ENCODE results near the gene ESR2.
"Not testable (repeated sequence)": the region's sequence is repeated elsewhere in the genome, so short reads cannot be mapped to it uniquely, and the experiment has no call there.

The ESR2 gene

DNA sequence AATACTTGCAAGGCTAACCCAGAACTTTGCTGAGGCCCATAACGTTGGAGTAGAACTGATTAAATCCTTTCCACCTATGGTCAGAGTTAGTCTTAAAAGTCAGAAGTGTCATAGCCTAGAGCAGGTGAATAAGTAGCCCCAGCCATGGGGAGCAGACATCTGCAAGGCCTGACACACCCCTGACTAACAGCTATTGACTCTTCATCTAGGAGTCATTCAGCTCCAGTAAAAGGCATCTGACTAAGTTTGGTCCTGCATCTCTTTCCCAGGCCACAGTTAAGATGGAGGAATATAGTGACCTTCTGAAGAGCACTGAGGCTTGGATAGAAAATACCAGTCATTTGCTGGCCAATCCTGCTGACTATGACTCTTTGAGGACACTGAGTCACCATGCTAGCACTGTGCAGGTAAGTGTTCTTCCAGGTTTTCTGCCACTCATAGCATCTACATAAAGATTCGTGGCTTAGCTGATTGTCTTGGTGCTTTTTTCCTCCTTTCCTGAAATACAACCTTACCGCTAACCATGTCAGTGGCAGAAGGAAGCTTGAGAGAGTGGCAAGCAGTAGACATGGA, 212.9 kb downstream of the ESR2 start:
- DNase-seq (ENCODE audit: low read depth): no peak

GRCh38 chr14:64080452-64080851, 213.7 kb downstream of the ESR2 start:
- DNase-seq (ENCODE audit: low read depth): no peak

DNA sequence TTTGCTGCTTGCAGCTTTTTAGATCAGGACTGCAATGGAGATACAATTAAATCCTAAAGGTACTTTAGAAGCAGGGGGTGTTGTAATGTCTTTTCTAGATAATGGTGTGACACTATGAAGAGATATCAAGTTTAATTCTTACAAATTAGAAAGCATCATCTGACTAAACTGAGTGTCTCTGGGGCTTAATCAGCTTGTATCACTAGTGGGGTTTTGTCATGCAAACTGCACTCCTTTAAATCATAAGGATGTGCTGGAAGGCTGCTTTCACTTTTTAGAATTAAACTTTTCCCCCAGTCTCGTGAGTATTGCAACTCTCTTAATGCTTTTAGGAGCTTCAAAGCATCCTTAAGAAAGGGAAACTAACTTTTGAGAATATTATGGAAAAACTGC, 218.6 kb downstream of the ESR2 start:
- DNase-seq (ENCODE audit: low read depth): no peak

DNA sequence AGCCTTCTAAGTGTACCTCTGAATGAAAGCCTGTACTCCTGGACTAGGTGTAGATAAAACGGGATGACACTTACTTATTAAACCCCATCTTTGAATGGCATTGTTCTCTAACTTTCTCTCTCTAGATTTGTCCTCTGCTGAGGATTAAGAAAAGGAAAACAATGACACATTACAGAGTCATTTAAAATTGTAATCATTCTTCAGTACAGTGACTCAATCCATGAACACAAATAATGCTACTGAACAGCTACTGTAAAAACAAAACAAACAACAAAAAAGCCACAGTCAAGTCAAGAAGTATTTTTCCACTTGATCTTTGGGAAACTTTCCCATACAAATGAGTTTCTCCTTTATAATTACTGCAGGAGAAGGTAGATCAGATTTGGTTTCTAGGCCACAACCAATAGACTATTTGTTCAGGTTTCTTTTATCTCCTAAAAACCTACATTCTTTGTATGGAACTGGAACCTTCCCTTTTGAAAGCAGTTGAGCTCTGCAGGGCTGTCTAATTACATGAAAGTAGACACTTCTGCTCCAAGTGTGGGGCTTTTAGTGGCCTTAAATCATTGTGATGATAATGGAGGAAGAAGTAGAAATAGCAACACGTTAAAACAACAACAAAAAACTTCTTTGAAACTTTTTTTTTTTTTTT, 219.1 kb downstream of the ESR2 start:
- DNase-seq (ENCODE audit: low read depth): no peak

DNA sequence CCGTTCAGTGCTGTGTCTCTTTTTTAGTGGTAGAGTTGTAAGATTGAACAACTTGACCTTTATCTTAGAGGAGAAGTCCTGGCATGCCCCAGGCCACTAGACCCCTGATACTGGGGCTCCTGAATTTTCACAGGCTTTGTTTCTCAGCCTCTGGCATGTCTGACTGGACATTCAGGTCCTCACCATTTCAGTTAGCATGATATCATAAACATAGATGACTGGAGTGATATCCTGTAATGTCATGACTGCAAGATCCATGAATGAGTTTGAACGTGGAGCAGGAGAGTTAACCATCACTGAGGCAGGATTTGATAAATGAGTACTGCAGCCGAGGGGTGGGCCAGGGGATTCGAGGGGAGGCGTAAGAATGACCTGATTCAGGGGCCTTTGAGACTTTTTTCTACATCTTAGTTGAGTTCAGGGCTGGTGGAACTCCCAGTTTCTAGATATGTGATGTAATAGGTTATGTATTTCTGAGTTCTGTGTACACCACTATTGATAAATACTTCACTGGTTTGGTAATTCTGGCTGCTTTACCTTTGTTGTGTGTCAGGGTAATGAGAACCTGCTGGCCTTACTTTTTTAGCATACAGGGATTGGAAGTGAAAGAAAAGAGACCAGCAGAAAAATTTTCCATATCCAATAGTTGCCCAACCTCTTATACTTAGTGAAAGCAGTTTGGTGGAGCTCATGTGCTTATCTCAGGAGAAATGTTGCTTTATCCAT, 224.4 kb downstream of the ESR2 start:
- no peak for DNase-seq (ENCODE audit: low read depth)

GRCh38 chr14:64064447-64064846, 229.7 kb downstream of the ESR2 start:
- no peak for DNase-seq (ENCODE audit: low read depth)

DNA sequence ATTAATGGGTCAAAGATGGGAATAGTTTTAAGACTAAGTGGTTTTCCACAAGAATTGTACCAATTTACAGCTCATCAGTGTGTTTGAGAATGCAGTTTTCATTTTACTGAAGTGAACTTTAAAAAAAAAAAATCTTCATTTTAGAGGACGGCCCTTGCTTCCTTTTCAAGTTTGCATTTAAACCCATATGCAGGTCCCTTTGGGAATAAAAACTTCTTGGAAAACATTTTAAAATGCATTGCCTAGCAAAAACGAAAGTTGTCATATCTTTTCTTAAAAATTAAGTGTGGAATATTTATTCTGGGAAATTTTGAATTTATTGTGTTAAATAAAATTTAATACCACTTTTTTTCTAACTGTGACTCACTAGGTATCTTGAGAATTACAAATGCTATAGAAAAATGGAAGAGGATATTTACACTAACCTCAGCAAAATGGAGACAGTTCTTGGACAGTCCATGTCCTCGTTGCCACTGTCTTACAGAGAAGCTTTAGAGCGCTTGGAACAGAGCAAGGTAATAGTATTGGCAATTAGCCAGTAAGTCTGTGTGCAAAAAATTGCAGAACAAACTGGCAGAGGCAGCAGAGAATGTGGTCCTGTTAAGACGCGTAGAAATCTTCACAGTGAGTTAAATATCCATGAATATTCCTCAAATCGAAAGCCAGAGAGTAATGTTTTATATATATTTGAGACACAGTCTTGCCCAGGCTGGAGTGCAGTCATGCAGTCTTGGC, 231.6 kb downstream of the ESR2 start:
- DNase-seq (ENCODE audit: low read depth): no peak

- no peak for DNase-seq (ENCODE audit: low read depth)
Observed at GRCh38 chr14:64061706-64062105, 232.5 kb downstream of the ESR2 start.

GRCh38 chr14:64061115-64061514, 233.1 kb downstream of the ESR2 start:
- no peak for DNase-seq (ENCODE audit: low read depth)

DNA sequence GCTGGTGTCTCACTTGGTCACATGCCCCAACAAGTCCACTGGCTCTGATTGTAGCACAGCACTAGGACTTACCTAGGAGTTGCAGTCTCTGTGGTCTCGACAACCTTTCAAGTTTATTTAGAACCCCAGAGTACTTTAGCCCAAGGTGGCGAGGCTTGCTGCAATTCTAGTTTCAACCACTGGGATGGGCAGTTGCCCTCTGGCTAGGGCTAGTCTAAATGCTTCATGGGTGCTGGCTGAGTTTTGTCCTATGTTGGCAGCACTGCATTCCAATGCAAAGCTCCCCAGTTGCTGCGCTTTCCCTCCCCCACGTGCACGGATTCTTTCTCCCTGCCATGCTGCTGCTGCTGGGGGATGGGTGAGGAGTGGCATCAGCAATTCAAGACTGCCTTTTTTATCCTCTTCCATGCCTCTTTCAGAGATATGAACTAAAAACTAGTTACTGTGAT, 233.5 kb downstream of the ESR2 start:
- DNase-seq (ENCODE audit: low read depth): no peak

GRCh38 chr14:64060199-64060545, 234.0 kb downstream of the ESR2 start:
- no peak for DNase-seq (ENCODE audit: low read depth)

DNA sequence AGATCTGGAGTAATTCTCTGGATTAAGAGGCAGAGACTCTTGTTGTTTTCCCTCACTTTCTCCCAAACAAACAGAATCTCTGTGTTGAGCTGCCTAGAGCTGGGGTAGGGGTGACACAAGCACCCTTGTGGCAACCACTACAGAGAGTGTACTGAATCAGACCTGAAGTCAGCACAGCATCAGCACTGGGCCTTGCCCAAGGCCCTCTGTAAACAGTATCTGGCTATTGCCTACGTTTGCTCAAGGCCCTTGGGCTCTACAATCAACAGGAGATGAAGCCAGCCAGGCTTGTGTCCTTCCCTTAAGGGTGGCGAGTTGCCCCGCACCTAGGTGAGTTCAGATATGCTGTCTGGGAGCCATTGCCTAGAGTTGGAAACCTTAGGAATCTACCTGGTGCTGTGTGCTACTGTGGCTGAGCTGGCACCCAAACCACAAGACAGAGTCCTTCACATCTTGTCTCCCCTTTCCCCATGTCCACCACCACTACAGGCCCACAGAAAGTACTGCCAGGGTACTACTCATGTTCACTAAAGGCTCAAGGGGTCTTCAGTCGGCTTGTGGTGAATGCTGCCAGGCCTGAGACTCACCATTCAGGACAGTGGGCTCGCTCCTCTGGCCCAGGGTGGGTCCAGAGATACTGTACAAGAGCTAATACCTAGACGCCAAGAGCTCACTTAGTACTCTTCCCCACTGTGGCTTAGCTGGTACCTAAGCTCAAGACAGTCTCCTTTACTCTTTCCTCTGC, 234.5 kb downstream of the ESR2 start:
- DNase-seq (ENCODE audit: low read depth): no peak

- no peak for DNase-seq (ENCODE audit: low read depth)
Observed at GRCh38 chr14:64053694-64054669, 240.2 kb downstream of the ESR2 start.

- no peak for DNase-seq (ENCODE audit: low read depth)
Observed at GRCh38 chr14:64049616-64050381, 244.4 kb downstream of the ESR2 start.

- no peak for DNase-seq (ENCODE audit: low read depth)
Observed at GRCh38 chr14:64045091-64045490, 249.1 kb downstream of the ESR2 start.

DNA sequence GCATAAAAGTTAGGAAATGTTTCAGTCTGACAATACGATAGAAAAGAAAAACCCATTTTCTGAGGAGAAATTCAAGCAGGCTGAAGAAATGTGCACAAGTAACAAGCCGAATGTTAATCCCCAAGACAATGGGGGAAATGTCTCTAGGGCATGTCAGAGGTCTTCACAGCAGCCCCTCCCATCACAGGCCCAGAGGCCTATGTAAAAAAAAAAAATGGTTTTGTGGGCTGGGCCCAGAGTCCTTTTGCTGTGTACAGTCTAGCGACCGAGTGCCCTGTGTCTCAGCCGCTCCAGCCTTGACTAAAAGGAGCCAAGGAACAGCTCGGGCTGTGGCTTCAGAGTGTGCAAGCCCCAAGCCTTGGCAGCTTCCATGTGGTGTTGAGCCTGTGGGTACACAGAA, 250.9 kb downstream of the ESR2 start:
- DNase-seq (ENCODE audit: low read depth): not testable (repeated sequence)

GRCh38 chr14:64040044-64040443, 254.1 kb downstream of the ESR2 start:
- no peak for DNase-seq (ENCODE audit: low read depth)

DNA sequence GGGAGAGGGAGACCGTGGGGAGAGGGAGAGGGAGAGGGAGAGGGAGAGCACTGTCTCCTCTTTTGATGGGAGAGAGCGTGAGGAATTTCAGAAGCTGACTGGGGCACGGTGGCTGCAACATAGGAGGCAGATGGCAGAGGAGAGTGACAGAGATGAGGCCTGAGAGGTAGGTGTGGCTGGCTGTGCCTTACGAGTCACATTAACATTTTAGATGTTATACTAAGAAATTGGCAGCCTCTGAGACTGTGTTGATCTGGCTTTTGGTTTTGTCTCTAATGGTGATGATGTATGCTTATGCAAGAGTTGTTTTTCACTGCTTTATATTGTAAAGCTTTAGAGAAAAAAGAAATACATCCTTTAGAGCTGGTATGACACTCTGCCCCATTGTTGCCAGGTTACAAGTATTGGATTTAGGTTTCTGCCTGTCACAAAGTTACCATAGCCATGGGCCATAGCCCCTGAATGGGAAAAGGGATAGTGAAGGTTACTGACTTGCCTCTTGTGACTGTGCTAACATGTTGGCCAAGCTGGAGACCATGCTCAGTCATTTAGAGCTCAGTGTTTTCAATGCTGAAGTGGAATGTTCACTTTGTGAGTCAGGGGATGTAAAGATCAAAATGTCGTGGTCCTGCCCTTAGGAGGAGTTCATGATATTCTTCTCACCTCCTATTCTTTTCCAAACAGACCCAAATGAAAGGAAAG, 255.2 kb downstream of the ESR2 start:
- DNase-seq (ENCODE audit: low read depth): no peak

All from stimulated activated CD8-positive, alpha-beta memory T cell treated with anti-CD3 and anti-CD28 coated beads, Interleukin-15, amount 100 ng/mL, for 24 hours (primary cell).